ENCODE measurements around the gene FCHO2.

DNA sequence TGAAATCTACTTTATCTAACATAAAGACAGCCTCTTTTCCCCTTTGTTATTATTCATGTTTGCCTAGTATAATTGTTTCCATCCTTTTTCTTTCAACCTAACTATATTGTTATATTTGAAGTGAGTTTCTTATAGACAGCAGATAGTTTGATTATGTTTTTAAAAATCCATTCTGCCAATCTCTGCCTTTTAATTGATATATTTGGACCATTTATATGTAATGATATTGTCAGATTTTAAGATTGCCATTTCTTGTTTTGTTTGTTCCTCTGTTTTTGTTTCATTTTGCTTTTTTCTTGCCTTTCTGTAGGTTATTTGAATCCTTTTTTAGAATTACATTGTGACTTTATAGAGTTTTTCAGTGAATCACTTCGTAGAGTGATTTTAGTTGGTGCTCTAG lies 89.8 kb downstream of the FCHO2 start:
- TF ChIP-seq CTCF (IDR thresholded peaks at IDR 0.05) (no peak), EZH2 (IDR thresholded peaks at IDR 0.05) (no peak), EZH2phosphoT487 (IDR thresholded peaks at IDR 0.05) (no peak)

Data from neural progenitor cell (in vitro differentiated cells).